NCI-H446 treated with DMSO at 0.1 percent for 48 hours (cell line): ENCODE results near the gene RASSF9.

Experiments used
- DNase-seq: peaks from one replicate; lab custom pipeline; 2025; lab: John Stamatoyannopoulos, UW

RASSF9 gene

DNA sequence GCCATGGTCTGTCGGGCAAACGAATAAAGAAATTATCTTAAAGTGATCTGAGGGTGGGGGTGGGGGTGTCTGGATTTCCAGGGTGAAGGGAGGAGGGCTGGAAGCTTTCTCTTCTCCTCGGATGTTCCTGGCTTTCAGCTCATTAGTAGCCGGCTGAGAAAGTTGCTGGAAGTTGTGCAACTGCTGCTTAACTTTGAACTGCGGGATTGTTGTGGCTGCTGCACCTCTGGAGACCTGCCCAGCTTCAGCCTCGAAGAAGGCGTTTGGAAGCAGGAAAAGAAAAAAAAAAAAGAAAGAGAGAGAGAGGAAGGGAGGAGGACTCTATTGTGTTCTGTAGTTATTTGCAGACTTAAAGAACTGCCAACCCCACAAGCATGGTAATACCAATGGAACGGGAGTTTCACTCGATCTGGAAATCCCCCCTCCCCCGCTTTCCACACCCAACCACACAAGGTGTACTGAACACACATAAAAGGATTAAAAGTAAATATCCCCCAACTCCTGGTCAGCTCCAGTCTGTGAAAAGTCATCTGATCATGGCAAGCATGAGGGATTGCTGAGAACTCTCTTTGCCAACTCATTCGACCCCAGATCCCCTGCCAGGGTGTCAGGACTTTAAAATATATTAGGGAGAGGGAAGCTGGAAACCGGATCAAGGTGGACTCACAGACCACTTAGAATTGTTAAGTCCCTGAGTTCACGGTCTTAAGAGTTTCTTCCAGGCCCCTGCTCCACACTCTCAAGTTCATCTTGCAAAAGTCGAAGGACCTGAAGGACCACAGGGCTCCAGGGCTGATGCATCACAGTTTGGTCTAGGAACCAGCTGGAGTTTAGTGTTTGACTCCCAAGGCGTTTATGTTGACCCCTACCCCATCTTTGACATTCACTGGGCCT is at the start of gene RASSF9:
Gene RASSF9 (minus strand): TSS at position 213 of the 894 bp plus-strand sequence. CDS start 208 bp downstream, at position 5.
- no peak for DNase-seq

DNA sequence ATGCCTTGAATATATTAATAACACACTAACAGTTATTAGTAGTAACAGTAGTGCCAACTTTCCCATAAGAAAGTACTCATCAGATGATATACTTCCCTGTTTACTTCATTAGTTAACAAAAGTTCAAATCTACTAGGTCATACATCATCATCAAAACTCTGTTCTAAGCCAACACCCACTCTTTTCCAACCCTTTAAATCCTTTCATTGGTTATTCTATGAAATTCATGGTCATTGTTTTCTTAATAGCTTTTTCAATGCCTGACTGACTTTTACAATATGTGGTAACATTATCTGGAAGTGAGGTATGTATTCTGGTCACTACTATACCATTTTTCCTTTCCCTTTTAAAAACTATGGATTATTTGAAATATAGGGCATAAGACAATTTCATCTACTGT is 47.6 kb upstream of the RASSF9 start:
- no peak for DNase-seq

DNA sequence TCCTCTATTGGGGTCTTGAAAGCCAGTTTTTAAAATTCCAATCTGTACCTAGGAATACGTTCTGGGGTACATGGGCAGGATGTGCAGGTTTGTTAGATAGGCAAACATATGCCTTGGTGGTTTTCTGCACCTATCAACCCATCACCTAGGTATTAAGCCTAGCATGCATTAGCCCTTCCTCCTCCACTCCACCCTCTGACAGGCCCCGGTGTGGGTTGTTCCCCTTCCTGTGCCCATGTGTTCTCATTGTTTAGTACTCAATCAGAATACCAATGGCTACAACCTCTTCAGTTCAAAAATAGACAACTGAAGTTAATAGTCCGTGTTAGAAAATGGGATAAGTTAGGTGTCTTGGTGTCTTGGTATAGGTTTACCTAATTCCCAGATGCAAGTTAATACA is 41.2 kb upstream of the RASSF9 start:
- no peak for DNase-seq

DNA sequence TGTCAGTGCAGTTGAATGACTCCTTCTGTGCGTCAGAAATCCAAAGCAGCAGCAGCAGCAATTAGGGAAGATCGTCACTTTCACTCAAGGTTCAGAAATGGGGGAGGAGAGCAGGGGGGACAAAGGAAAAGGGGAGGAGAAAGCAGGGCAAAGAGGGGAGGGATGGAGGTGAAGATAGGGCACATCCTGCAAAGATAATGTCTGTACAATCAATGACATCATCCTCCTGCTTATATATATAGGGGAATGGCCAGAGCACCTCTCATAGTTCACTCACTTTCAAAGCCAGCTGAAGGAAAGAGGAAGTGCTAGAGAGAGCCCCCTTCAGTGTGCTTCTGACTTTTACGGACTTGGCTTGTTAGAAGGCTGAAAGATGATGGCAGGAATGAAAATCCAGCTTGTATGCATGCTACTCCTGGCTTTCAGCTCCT is 37.8 kb upstream of the RASSF9 start, which contains the start of gene NTS:
Gene NTS (plus strand): TSS at position 265 of the 431 bp plus-strand sequence. CDS start 109 bp downstream, at position 374.
- DNase-seq: peak; percentile 91

DNA sequence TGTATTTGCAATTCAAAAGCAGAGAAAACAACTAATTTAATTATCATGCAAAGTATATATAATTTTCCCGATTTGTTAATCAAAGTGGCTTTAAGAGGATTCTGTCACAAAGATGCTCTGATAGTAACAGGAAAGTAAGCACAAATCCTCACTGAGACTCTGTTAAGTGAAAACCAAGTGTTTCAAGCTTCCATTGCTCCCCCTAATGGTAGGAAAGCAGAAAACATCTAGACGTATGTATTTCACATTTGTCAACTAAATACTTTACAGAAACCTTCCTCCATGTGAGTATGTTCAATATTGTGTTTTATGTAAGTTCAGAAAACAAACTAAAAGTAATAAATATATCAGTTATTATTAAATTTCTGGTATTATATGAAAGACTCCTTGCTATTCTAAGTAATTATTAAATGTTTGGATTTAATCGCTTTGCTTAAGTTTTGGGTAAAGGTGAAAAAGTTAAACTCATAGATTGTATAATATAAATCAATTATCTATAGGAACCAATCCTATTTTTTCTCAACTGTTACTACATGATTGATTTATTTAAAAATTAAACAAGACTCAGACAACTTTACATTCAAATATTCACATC is 36.4 kb upstream of the RASSF9 start:
- DNase-seq: peak; percentile 86

DNA sequence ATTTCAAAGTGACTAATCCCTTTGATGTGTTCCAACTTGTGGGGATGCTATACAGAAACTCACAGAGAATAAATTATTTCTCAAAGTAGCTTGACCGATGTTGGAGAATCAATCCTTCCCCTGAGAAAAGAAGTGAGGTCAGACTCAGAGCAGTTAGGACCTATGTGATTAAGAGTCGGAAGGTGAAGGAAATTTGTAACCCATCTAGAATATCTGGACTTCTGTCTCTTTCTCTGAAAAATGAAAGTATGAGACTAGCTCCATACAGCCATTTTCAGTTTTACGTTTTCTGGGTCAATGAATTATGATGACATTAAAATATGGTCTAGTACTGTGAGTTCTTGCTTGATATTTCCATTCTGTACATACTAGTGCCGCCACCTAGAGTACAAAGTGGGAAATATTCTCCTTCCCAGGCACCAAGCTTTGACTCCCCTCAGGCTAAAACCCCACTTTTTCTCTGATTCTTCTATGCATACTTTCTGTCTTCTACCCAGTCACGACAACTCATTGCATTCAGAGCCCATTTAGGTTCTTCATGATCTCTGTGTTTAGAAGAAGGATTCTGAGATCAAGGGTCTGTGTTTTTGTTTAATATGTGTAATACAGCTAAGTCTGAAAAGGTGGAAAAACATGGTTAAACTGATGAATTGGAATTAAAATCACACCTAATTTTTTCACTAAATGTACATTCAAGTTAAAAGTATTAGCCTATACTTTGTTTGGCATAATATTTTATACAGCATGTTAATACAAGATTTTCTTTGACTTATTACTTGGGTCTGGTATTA is 31.0 kb upstream of the RASSF9 start:
- peak; percentile 81 for DNase-seq

DNA sequence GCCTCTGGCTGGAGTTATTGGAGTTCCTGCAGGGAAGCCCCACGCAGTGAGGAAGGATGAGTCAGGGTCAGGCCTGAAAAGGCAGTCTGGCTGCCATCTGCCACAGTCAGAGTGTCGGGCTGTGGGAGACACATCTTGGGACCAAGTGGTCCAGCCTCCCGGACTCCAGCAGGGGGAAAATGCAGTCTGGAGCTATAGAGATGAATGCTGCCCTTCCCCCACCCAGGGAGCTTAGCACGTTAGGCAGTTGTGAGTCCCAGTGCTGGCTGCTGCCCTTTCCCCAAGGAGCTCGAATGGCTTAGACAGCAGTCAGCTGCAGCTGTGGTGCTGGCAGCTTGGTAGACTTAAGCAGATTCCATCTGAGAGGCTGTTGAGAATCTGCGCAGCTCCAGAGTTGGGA is 29.7 kb upstream of the RASSF9 start:
- DNase-seq: peak; percentile 87

DNA sequence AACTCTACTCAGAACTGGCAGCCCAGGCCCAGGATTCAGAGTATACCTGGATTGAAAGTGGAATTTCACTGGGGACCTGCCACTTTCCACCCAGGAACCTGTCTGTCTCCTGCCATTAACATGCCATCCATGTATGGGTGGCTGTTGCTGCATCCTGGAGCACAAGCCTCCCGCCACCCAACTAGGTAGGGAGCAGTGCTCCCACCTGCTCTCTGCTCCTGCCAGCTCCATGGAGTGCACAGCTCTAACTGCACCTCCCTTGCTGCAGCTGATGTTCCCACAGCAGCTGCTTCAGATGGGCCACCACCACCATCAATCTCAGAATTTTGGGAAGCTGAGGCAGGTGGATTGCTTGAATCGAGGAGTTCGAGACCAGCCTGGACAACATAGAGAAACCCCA is 20.8 kb upstream of the RASSF9 start:
- no peak for DNase-seq

DNA sequence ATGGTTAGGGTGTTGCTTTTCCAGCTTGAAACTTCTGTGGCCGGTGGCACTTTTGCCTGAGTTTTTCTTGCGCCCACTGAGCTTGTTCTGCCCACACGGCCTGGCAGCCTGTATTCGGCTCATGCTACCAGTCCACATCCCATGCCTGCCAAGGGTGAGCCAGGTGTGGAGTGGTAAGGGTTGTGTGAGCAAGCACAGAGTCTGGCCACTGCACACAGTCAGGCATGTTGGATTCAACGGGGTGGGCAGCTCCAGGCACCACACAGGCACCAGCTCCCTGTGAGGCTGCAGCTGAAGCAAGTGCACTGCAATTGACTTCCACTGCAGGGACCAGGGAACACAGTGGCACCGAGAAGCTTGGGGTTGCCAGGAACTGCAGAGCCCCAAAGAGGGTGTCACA is 19.1 kb upstream of the RASSF9 start:
- no peak for DNase-seq

DNA sequence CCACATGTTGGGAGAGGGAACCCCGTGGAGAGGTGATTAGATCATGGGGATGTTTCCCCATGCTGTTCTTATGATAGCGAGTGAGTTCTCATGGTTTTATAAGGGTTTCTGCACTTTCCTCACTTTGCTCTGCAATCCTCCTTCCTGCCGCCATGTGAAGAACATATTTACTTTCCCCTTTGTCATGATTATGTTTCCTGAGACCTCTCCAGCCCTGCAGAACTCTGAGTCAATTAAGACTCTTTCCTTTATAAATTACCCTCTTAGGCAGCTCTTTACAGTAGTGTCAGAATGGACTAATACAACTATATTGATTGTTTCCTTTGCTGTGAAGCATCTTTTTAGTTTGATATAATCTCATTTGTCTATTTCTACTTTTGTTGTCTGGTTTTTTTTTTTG is 13.1 kb upstream of the RASSF9 start:
- no peak for DNase-seq

DNA sequence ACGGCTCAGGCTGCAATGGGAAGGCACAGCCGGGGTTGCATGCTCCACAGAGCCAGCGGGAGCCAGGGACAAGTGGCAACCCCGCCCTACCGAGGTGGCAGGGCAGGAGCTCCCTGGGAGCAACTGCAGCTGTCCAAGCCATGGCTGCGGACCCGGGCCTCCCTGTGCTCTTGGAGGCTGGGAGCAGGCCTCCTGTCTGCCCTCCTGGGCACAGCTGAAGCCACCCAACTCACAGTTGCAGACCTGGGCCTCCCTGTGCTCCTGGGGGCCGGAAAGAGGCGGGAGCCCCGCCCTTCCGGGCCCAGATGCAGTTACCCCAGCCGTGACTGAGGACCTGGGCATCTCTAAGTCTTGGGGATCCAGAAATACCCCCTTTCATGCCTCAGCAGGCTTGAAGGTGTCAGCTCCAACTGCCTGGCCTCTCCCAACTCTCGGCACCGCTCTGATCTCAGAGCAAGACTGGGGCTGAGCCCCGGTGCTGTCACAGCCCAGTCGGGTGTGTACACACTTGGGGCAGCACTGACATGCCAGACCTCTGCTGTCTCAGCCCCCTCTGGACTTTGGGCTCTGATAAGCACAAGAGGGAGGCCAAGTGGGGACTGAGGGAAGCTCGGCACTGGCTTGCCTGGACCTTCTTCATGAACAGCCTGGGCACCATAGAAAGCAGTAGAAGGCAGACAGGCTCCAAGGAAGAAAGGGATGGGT is 7.5 kb upstream of the RASSF9 start:
- no peak for DNase-seq

DNA sequence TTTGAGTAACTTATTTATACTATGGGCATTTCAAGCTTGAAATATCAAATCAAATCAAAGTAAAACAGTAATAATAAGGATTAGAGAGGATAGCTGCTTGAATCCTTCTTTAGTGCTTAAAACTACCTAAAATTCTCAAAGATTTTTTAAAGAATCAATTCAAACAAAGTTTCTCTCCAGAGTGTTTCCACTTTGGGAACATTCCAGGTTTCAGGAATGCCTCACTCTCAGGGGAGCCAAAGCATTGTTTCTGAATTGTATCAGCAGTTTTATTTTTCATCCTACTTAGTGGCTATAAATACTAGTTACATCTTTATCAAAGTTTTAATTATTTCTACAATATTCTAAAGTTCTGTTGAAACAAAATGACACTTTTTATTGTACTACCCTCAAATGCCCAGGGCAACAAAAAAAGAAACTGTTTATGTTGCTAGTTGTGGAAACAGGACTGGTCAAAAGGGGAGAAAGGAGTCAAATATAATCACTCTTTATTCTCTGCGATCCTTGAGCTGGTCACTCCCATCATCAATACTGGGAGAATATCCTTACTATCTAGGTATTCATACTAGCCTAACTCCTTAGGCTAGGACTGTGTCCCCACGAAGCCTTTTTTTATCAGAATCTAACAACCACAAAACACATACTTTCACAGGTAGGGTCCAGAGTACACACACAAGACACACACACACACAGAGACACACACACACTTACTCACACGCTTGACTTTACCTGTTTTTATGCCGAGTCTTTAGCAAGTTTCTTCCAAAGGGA is 598 bp downstream of the RASSF9 start:
- no peak for DNase-seq

DNA sequence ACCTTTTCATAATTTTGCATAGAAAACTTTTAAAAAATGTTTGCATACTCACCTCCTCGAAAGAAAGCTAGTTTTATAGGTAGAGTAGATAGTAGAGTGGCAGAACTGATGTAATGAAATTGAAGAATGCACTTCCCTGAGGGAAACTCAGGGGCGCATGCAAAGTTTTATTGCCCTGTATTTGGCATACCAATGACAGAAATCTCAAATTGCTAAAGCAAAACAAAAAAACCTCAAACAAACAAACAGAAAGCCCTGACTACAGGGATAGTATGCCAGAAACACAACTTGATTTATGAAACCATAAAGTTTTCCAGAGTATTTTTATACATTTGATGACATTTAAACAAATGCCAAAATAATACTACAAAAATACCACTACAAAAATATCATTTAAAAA is 1.8 kb downstream of the RASSF9 start:
- no peak for DNase-seq

DNA sequence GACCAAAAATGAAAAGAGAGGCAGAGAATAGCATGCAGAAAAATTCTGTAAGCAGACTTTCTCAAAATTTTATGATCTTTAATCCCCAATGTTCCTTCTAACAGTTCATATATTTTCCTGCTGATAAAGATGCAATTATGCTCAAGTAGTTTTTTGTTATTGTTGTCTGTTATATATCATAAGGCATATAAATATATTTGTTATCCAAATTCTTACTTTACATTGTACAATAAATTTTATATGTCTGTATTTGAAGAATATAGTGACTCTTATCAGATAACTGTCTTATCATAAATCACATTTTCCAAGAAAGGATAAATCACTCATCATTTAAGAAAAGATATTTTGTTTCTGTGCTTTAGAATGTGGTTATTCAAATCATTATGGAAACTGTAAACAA is 2.6 kb downstream of the RASSF9 start:
- DNase-seq: no peak

DNA sequence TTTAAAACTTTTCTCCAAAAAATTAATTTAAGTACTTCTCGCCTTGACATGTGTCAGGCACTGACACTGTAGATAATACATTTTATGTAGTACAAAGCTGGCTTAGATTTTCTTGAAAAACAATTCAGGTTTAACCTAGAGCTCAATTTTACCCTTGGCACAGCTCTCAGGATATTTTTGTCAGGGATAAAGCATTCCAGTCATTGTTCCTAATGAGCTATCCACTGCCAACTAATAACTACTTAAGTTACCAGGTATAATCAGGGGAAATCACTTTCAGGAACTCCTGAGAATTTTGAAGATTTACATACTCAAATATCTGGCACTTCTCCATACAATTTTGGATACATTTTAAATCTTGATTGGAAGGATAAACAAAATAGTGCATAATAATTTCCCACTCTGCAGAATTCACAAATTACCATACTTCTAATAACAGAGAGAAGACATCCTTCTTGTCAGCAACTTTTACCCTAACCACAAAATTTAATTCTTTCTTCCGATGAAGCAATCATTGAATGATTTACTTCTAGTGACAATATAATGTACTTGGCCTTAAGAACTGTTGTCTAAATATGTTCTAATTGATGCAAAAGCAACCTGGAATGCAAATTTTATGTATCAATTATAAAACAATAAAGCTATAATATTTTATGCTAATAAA is 4.8 kb downstream of the RASSF9 start:
- DNase-seq: no peak

DNA sequence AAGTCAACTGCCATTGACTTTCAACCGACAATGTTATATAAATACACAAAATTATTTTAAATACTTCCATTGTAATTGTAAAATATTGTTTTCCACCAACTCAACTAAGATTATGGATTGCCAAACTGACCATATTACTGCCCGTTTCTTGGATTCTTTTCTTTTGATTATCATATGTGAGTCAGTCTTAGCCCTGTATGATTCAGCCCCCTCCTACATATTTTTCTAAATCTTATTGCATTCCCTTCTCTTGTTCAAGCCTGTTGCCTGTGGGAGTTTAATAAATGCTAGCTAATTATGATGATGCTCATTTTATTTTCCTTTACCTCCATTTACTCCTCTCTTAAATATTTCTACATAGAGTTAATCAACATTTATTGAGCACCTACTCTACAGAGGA is 6.8 kb downstream of the RASSF9 start:
- DNase-seq: no peak

DNA sequence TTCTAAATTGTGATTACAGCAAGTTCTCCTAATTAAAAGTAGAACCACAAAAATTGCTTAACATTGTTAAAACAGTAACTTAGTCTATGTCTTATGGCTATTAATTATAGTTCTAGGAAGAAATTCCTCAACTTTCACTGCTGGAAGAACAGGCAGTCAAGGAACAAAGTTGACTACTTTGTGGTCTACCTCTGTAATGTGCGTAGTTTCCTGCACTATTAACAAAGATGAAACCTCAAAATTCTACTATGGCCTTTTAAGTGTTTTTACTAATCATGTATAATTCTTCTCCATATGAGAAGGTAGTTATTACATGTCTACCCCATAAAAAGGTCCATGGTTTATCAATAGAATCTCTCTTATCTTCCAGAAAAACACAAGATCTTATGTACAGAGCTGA is 7.6 kb downstream of the RASSF9 start:
- DNase-seq: no peak

DNA sequence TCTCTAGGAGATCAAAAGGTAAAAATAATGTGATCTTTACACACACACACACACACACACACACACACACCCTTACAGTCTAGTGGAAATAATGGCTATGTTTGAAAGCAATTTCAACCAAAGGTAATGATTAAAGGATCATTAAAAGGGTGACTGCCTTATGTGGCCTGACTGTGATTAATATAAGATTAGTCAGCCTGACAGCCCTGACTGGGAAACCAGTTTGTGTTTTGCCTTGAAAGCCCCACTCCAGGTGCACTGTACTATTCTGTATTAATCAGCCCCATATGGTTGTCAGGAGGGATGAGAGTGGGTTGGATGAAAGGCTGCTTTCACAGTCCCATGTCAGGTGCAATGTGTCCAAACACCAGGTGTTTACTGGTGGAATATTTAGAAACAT is 10.5 kb downstream of the RASSF9 start:
- no peak for DNase-seq

DNA sequence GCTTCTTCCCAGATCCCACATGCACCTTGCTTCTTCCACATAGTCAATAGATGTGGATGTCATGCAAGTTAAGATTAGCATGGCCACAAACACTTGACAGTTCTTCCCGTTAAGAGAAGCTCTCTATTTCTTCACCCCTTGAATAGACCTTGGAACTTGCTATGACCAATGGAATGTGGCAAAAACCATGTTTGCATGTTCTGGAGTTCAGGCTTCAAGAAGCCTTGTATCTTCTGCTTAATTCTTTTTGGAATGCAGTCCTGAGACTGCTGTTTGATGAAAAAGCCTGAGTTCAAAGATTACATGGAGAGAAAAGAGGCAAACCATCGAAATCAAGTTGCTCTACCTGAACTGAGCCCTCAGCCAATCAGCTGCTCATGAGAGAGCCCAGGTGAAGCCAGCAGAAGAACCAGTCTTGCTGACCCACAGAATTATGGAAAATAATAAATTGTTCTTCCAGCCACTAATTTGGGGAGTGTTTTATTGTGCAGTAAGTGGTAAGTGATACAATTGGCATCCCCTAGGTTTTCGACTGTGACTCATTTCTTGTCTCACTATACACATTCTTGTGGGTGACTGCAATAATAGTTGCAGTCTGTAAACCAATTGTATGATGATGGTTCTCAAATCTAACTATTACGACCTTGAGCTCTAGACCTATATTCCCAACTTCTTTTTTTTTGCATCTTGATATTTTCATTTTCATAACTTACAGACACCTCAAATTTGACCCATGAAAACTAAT is 12.6 kb downstream of the RASSF9 start:
- DNase-seq: no peak

DNA sequence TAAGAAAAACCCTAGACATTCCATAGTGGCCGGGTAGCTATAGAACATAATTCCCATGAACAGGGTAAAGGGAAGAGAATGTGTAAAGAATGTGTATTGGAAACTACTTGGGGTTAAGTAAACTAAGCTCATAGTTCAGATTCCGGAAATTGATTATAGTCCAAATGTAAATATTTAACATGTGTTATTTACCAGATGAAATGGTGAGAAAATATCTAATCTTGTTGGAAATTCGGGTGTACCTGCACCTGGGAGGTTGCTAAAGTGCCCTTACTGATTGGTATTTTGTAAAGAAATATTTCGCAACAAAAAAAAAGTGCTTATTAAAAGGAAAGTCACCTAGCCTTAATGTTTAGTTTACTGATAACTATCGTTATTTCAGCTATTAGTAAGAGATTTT is 14.4 kb downstream of the RASSF9 start:
- DNase-seq: no peak
